Spleen (tissue), 7 donors: ENCODE measurements around the gene ZGRF1.

Experiments
- POLR2A ChIP-seq, 3 donors: fragments of 450-650 bp; IDR thresholded peaks; one replicate each; pipeline ENCODE4 v1.5.1; 2017; ENCODE audit warnings: antibody characterized with exemption in 3 of 3, mild to moderate bottlenecking in 1 of 3
- TF ChIP-seq, protein P1 (sequence below), 11 experiments: fragments of 200-600 bp in 7 of 11; fragments of 450-650 bp in 4 of 11; sonication (generic) in 4 of 11; IDR thresholded peaks in 8 of 11; conservative IDR thresholded peaks in 3 of 11; 1 replicate in 7 of 11; 2 replicates in 4 of 11; pipeline versions ENCODE4 v1.4.0 to v1.8.0; 2016 to 2021; ENCODE audit warnings: antibody characterized with exemption in 11 of 11, inconsistent platforms in 4 of 11, mild to moderate bottlenecking in 1 of 11
- donor health status: DM: no; HTN: no; CAD: no; lungs with moderate emphysema.
- donor health status: DM: no; HTN: no; CAD: no.
- donor health status: DM: no; HTN: no; CAD: no.

DNA sequence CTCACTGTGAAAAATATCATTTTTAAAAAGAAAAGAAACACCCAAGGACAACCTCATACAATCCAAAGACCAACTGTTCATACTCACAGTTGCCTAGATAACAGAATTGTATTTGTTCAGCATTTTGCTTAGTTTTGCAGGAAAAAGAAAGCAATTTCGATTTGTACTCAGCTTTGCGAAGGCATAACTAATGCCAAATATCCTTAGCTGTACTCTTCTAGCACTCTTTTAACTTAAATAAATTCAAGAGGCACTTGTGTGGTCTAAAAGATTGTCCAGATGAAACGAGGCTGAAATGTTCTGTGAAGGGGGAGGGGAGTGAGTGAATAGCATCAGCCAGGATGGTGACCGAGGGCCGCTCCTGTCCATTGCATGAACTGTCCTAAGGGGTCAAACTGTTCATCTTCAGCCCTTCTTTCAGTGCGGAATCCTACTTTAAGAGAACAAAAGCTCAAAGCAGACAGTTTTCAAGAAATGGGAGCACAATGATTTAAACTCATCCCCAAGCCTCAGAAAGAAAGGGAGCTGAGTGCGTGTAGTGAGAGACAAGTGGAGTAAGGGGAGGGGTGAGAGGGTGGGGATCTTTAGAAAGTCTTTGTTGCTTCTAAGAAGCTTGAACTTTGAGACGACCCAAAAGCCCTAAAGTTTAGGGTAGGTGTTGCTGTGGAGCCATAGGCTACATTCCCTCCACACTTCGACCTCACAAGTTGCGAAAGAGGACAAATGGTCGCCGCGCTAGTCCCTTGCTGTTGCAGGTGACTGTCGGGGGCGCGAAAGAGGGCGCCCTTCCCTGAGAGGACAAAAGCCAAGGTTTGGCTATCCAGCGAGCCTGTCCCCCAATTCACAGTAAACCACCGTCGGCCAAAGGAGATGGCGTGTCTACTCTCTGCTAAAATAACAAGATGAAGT, 116.8 kb downstream of the ZGRF1 start:
- TF ChIP-seq, protein P1, sequence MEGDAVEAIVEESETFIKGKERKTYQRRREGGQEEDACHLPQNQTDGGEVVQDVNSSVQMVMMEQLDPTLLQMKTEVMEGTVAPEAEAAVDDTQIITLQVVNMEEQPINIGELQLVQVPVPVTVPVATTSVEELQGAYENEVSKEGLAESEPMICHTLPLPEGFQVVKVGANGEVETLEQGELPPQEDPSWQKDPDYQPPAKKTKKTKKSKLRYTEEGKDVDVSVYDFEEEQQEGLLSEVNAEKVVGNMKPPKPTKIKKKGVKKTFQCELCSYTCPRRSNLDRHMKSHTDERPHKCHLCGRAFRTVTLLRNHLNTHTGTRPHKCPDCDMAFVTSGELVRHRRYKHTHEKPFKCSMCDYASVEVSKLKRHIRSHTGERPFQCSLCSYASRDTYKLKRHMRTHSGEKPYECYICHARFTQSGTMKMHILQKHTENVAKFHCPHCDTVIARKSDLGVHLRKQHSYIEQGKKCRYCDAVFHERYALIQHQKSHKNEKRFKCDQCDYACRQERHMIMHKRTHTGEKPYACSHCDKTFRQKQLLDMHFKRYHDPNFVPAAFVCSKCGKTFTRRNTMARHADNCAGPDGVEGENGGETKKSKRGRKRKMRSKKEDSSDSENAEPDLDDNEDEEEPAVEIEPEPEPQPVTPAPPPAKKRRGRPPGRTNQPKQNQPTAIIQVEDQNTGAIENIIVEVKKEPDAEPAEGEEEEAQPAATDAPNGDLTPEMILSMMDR (IDR thresholded peaks at IDR 0.05 in 8 of 11, conservative IDR thresholded peaks at IDR 0.05 in 3 of 11) = no peak
- TF ChIP-seq POLR2A (IDR thresholded peaks at IDR 0.05) = no peak
